COR-L47 (cell line): ENCODE data around the gene FNDC11.
"Not testable (repeated sequence)": the region's sequence is repeated elsewhere in the genome, so short reads cannot be mapped to it uniquely, and the experiment has no call there.

Source experiments
- DNase-seq: peaks from one replicate; lab custom pipeline; 2025; lab: John Stamatoyannopoulos, UW

FNDC11 gene

GRCh38 chr20:63567386-63568169 is 13.6 kb downstream of the FNDC11 start:
- DNase-seq: no peak

GRCh38 chr20:63568170-63568981 is 14.4 kb downstream of the FNDC11 start:
- no peak for DNase-seq

GRCh38 chr20:63568986-63569949 is 15.3 kb downstream of the FNDC11 start:
- peak; percentile 93 for DNase-seq

GRCh38 chr20:63570281-63571086 is 16.5 kb downstream of the FNDC11 start:
- no peak for DNase-seq

- not testable (repeated sequence) for DNase-seq
Observed at GRCh38 chr20:63571087-63571478, 17.1 kb downstream of the FNDC11 start.

GRCh38 chr20:63572071-63572787 is 18.3 kb downstream of the FNDC11 start:
- DNase-seq: no peak

GRCh38 chr20:63572788-63573646 is 19.1 kb downstream of the FNDC11 start:
- no peak for DNase-seq

- no peak for DNase-seq
Observed at GRCh38 chr20:63573647-63574131, 19.7 kb downstream of the FNDC11 start.

GRCh38 chr20:63574156-63574828 is 20.3 kb downstream of the FNDC11 start, which contains the start of gene HELZ2:
Gene HELZ2 (minus strand): TSS chr20:63574239. CDS start chr20:63572385, 1,854 bp downstream.
- DNase-seq: peak; percentile 71

GRCh38 chr20:63574829-63575743 is 21.1 kb downstream of the FNDC11 start:
- DNase-seq: no peak

GRCh38 chr20:63576311-63576710 is 22.4 kb downstream of the FNDC11 start:
- DNase-seq: no peak

GRCh38 chr20:63577317-63577894 is 23.4 kb downstream of the FNDC11 start:
- DNase-seq: peak; percentile 63

- no peak for DNase-seq
Observed at GRCh38 chr20:63578224-63579016, 24.5 kb downstream of the FNDC11 start.

GRCh38 chr20:63579017-63579694 is 25.2 kb downstream of the FNDC11 start:
- no peak for DNase-seq

- peak; percentile 36 for DNase-seq
Observed at GRCh38 chr20:63580796-63581461, 27.0 kb downstream of the FNDC11 start.
